ENCODE data around the gene IFNA5. TPM values are rescaled to one million over a fixed set of nuclear protein-coding genes. Genes with fewer than 3 reads are reported as not detected.

Gene IFNA5
- total RNA-seq, 1 experiment from 2014 or later: not detected

DNA sequence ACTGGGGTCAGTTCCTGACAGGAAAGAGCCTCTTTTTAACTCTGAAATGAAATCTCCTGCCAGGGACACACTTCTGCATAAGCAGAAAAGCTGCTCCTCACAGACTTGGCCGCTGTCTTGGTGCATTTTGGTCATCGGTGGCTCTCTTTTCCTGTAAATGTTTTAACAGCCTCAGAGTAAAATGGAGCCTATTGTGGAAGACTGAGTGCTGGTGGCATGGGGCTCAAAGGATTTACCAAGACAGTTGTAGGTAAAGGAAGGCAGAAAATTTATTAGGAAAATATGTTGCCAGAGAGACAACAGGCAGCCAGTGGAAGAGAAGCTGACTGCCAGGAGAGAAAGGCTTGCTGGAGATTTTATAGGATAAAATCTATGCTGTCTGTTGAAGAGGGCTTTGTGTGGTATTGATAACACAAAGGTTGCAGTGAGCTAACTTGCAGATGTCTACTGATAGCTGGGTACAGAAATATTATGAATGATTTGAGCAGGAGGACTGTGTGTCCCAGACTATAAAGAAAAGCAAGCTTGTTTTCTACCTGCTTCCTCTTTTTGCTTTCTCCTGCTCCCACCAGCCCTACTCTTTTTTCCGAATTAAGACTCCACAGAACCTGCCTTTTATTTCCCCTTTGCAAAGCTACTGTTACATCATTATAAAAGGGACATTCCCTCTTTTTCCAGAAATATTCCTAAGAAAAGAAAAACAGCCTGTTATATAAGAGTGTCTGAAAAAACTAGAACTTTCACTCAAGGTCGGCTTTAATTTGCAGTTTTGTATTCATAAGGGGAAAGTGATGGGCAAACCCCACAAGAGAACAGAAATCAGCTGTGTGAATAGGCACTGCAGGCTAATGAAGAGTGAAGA, 37.4 kb downstream of the IFNA5 start:
- no peak for DNase-seq (ENCODE audit: low read depth in 1 of 2, low spot score in 2 of 2)
- H3K4me1 ChIP-seq (replicated peaks): no peaks in the 10 kb centered on the region
- H3K36me3 ChIP-seq: no peaks in the 10 kb centered on the region
- H3K27me3 ChIP-seq (replicated peaks): no peaks in the 10 kb centered on the region
- no peaks in the 10 kb centered on the region for H3K9me3 ChIP-seq (replicated peaks)
- no peak overlapping the region for H3K4me3 ChIP-seq
- H3K27ac ChIP-seq: no peak overlapping the region

GRCh38 chr9:21266733-21267484, 38.2 kb downstream of the IFNA5 start:
- no peak overlapping the region for H3K4me3 ChIP-seq
- no peaks in the 10 kb centered on the region for H3K27me3 ChIP-seq (replicated peaks)
- DNase-seq (ENCODE audit: low read depth in 1 of 2, low spot score in 2 of 2): no peak
- no peaks in the 10 kb centered on the region for H3K36me3 ChIP-seq
- no peaks in the 10 kb centered on the region for H3K9me3 ChIP-seq (replicated peaks)
- no peak overlapping the region for H3K27ac ChIP-seq
- H3K4me1 ChIP-seq (replicated peaks): no peaks in the 10 kb centered on the region

DNA sequence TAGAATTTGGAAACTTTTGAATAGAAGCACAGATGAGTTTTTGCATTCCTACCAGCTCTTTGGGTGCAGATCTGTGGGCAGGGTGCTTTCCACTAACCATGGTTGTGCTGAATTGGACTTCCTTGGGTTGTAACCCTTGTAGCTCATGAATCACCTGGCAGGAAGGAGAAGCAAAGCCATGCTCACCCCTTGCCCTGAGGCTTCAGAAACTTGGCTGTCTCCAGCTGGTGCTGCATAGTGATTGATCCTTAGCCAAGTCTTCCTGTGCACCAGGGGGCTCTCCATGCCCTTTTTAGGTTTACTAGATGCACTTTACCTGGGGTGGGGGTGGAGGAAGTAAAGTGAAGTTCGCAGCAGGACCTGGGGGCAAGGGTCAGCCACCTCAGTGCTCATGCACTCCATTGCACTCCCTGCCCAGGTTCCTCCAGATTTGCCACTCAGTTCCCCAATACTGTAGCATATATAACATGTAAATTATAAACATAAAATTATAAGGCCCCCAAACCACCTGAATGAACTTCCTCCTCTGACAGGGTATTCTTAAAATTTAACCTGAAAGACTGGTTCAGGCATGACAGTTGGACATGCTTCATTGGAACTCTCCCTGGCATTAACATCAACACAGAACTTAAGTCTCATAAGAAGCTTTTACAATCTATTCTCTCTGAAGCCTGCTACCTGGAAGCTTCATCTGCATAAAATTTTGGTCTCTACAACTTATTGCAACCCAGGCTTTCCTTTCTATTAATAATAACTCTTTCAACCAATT, 39.5 kb downstream of the IFNA5 start:
- Histone ChIP-seq H3K36me3 (no peaks in the 10 kb centered on the region), H3K9me3 (replicated peaks) (no peaks in the 10 kb centered on the region), H3K4me3 (no peak overlapping the region), H3K27me3 (replicated peaks) (no peaks in the 10 kb centered on the region), H3K27ac (no peak overlapping the region), H3K4me1 (replicated peaks) (no peaks in the 10 kb centered on the region)
- DNase-seq (ENCODE audit: low read depth in 1 of 2, low spot score in 2 of 2): no peak

DNA sequence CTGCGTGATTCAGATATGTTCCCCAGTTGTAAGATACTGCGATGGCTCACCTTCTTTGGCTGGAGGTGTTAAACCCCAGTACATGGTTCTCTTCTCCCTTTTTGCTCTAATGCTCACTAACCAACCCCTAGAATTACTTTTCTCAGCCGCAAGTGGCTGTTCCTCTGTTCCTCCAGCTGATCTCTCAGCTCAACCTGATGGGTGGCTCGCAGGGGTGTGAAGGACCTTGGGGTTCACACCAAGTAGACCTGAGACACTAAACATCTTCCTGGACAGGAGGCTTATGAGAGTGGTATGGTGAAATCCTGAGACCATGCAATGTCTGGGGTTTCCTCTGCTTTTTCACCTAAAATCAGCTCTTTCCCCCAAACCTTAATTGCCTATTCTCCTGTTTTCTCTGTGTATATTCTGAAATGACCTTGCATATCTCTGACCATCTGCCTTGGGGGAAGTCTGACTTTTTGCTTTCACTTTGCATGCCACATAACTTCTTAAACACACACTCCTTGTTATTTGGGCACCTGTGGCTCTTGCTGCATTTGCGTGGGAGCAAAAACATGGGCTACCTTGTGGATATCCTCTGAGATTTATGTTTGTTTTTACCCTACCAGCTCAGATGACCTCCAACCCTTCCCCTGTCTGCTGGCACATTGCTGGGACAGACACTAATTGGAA, 49.4 kb downstream of the IFNA5 start:
- Histone ChIP-seq H3K9me3 (replicated peaks) (no peaks in the 10 kb centered on the region), H3K27me3 (replicated peaks) (no peaks in the 10 kb centered on the region), H3K4me3 (no peak overlapping the region), H3K4me1 (replicated peaks) (no peaks in the 10 kb centered on the region), H3K27ac (no peak overlapping the region), H3K36me3 (no peaks in the 10 kb centered on the region)
- DNase-seq (ENCODE audit: low read depth in 1 of 2, low spot score in 2 of 2): no peak

Other genes with a start within 250 kb of the IFNA5 start
- not detected in 2 replicates for gene IFNB1, start 227.4 kb downstream of the IFNA5 start, total RNA-seq (2014; rRNA removed; shearing (Covaris generic))
- not detected in 2 replicates for gene IFNW1, start 163.5 kb downstream of the IFNA5 start, total RNA-seq (2014; rRNA removed; shearing (Covaris generic))
- gene IFNA21, start 138.7 kb downstream of the IFNA5 start, total RNA-seq (2014; rRNA removed; shearing (Covaris generic)): not detected in 2 replicates
- gene IFNA4, start 117.7 kb downstream of the IFNA5 start, total RNA-seq (2014; rRNA removed; shearing (Covaris generic)): not detected in 2 replicates
- gene IFNA7, start 103.1 kb downstream of the IFNA5 start, total RNA-seq (2014; rRNA removed; shearing (Covaris generic)): not detected in 2 replicates
- gene IFNA10, start 98.2 kb downstream of the IFNA5 start, total RNA-seq (2014; rRNA removed; shearing (Covaris generic)): not detected in 2 replicates
- not detected in 2 replicates for gene IFNA16, start 88.0 kb downstream of the IFNA5 start, total RNA-seq (2014; rRNA removed; shearing (Covaris generic))
- gene IFNA17, start 77.1 kb downstream of the IFNA5 start, total RNA-seq (2014; rRNA removed; shearing (Covaris generic)): not detected in 2 replicates
- not detected in 2 replicates for gene IFNA14, start 65.3 kb downstream of the IFNA5 start, total RNA-seq (2014; rRNA removed; shearing (Covaris generic))
- gene KLHL9, start 30.1 kb upstream of the IFNA5 start, total RNA-seq (2014; rRNA removed; shearing (Covaris generic)): 14.2 and 16.5 TPM in 2 replicates
- gene IFNA6, start 45.6 kb upstream of the IFNA5 start, total RNA-seq (2014; rRNA removed; shearing (Covaris generic)): not detected in 2 replicates
- not detected in 2 replicates for gene IFNA13, start 62.7 kb upstream of the IFNA5 start, total RNA-seq (2014; rRNA removed; shearing (Covaris generic))
- not detected in 2 replicates for gene IFNA2, start 80.1 kb upstream of the IFNA5 start, total RNA-seq (2014; rRNA removed; shearing (Covaris generic))
- gene IFNA8, start 103.8 kb upstream of the IFNA5 start, total RNA-seq (2014; rRNA removed; shearing (Covaris generic)): not detected in 2 replicates
- gene IFNA1, start 135.1 kb upstream of the IFNA5 start, total RNA-seq (2014; rRNA removed; shearing (Covaris generic)): not detected in 2 replicates
- 0.24 TPM in 1 of 2 replicates, not detected in the other for gene IFNE, start 177.0 kb upstream of the IFNA5 start, total RNA-seq (2014; rRNA removed; shearing (Covaris generic))

Measured in SJSA1 (cell line).